GM21825 (cell line): ENCODE data around the gene MTMR12.
A peak's percentile ranks its signal among the peaks of the same experiment; 100 is the strongest.

Experiments used
- ATAC-seq: cut with Tn5 transposase; IDR thresholded peaks from one replicate; pipeline ENCODE4 v1.9.1; 2021; ENCODE audit warnings: mild to moderate bottlenecking, moderate library complexity; ENCODE audit not compliant: unreplicated experiment

The MTMR12 gene

GRCh38 chr5:32201122-32201753 lies 111.5 kb downstream of the MTMR12 start:
- no peak for ATAC-seq

GRCh38 chr5:32197032-32197431 lies 115.7 kb downstream of the MTMR12 start:
- ATAC-seq, result no peak

GRCh38 chr5:32195265-32195664 lies 117.5 kb downstream of the MTMR12 start:
- no peak for ATAC-seq

- peak; percentile 68 for ATAC-seq
These were observed 119.1 kb downstream of the MTMR12 start for GRCh38 chr5:32193591-32193990.

GRCh38 chr5:32190095-32190494 lies 122.6 kb downstream of the MTMR12 start:
- no peak for ATAC-seq

GRCh38 chr5:32187675-32188074 lies 125.1 kb downstream of the MTMR12 start:
- ATAC-seq, result no peak

GRCh38 chr5:32182463-32183063 lies 130.2 kb downstream of the MTMR12 start:
- peak; percentile 90 for ATAC-seq
